Measurements from ENCODE around the gene MED13L. TPM values are rescaled to one million over a fixed set of nuclear protein-coding genes. Genes with fewer than 3 reads are reported as not detected.

Gene MED13L
- total and polyA plus RNA-seq, 2 of the 4 experiments (the other 2 are of a cell fraction) = 17.9 to 49.1 TPM

- Histone ChIP-seq H3K36me3 (ENCODE audit: control insufficient read depth, insufficient read depth, low read length) (peaks cover 28% of the 10 kb centered on the region), H3K23ac (ENCODE audit: low read depth, low read length) (no peak overlapping the region; the same call in 1 of the 2 replicates), H3K14ac (replicated peaks; ENCODE audit: low read depth, low read length) (peak overlapping the region; percentile 45; the same call in 1 of the 2 replicates), H4K5ac (ENCODE audit: low read depth, low read length) (no peak overlapping the region), H4K20me1 (ENCODE audit: insufficient read depth, low read length) (peaks cover 11% of the 10 kb centered on the region), H2AK5ac (ENCODE audit: low read depth, low read length) (peak overlapping the region; percentile 49), H3K4me3 (ENCODE audit: insufficient read depth, low read depth, low read length) (no peak overlapping the region), H3K4me1 (ENCODE audit: control insufficient read depth, insufficient read depth, low read length) (peaks cover 7% of the 10 kb centered on the region), H3K18ac (ENCODE audit: low read depth, low read length) (no peak overlapping the region), H3K4ac (ENCODE audit: low read depth, low read length) (peak overlapping the region; percentile 65), H4K91ac (ENCODE audit: insufficient read depth, low read depth, low read length) (peak overlapping the region; percentile 33; the same call in 1 of the 2 replicates), H3K4me2 (ENCODE audit: low read depth, low read length) (no peak overlapping the region), H3K27ac (ENCODE audit: insufficient read depth, low read length) (no peak overlapping the region; the same call in 1 of the 2 replicates), H3K9me1 (ENCODE audit: insufficient read depth, low read length) (peaks cover 14% of the 10 kb centered on the region), H2AFZ (replicated peaks; ENCODE audit: low read length, poor library complexity) (no peak overlapping the region), H2BK120ac (ENCODE audit: low read depth, low read length) (peak overlapping the region; percentile 54), H2AK9ac (replicated peaks; ENCODE audit: low read depth, low read length, poor library complexity) (peak overlapping the region; percentile 63), H3K9me3 (ENCODE audit: control insufficient read depth, insufficient read depth, low read length) (no peaks in the 10 kb centered on the region), H3K9ac (ENCODE audit: low read depth, low read length) (no peak overlapping the region), H2BK20ac (ENCODE audit: low read depth, low read length) (peak overlapping the region; percentile 62), H2BK5ac (ENCODE audit: low read depth, low read length, poor library complexity, severe bottlenecking) (no peak overlapping the region), H3K56ac (ENCODE audit: extremely low read depth, insufficient read depth, low read length) (no peak overlapping the region), H3K79me1 (ENCODE audit: low read depth in 1 of 2, low read length in 2 of 2) (peaks cover 11 to 33% of the 10 kb centered on the region in 2 experiments), H4K8ac (ENCODE audit: low read depth in 2 of 2, low read length in 2 of 2) (peak overlapping the region in 1 of 2 experiments; percentile 42; a peak in 1 of 4 replicates), H3K27me3 (ENCODE audit: control insufficient read depth, insufficient read depth, low read length) (no peaks in the 10 kb centered on the region), H2BK15ac (ENCODE audit: low read depth, low read length) (no peak overlapping the region)
- in situ Hi-C loops (cut with MboI; ENCODE audit: low sequenced_read_pairs) = no loop called here
- ChIA-PET CTCF (no interaction called here), POLR2A (ENCODE audit: unreplicated experiment) (no interaction called here)
- WGBS, 2 experiments (ENCODE audit: extremely low coverage in 2 of 2, insufficient read length in 1 of 2) = 100% methylated on average over 2 of the region's 12 CpGs; no CpG with 5 or more reads in 1 of the 2 experiments
- no TSS peak for BruUV-seq (replicated peaks)
- TF ChIP-seq RCOR1 (IDR thresholded peaks at IDR 0.05; ENCODE audit: insufficient replicate concordance, low read length) (no peak), NFE2L2 (IDR thresholded peaks at IDR 0.05; ENCODE audit: low read depth, low read length) (no peak), ELK1 (IDR thresholded peaks at IDR 0.05; ENCODE audit: borderline replicate concordance, low read depth, low read length) (no peak), FOS (IDR thresholded peaks at IDR 0.05; ENCODE audit: low read depth, low read length) (no peak), BHLHE40 (IDR thresholded peaks at IDR 0.05; ENCODE audit: low read depth, low read length) (no peak), USF2 (IDR thresholded peaks at IDR 0.05; ENCODE audit: low read depth, low read length) (no peak), CEBPB (IDR thresholded peaks at IDR 0.05; ENCODE audit: low read depth, low read length) (no peak), MAZ (IDR thresholded peaks at IDR 0.05; ENCODE audit: borderline replicate concordance, low read depth, low read length) (no peak), RFX5 (IDR thresholded peaks at IDR 0.05; ENCODE audit: low read depth, low read length) (no peak), SMC3 (IDR thresholded peaks at IDR 0.05; ENCODE audit: low read depth, low read length) (no peak), RAD21 (IDR thresholded peaks at IDR 0.05; ENCODE audit: low read length) (no peak), MAFK (IDR thresholded peaks at IDR 0.05; ENCODE audit: low read depth, low read length) (no peak), CTCF (conservative IDR thresholded peaks at IDR 0.05; ENCODE audit: low read depth, low read length) (no peak)
- dilution Hi-C loops (cut with HindIII; ENCODE audit: low sequenced_read_pairs, unreplicated experiment) = no loop called here
- no peak for DNase-seq
- intact Hi-C loops (cut with micrococcal nuclease) = no loop called here
- ATAC-seq (ENCODE audit: low read depth) = no peak
Measured at GRCh38 chr12:115960868-115961802, 316.4 kb downstream of the MED13L start.
